NCI-H2081 (cell line): Measurements from ENCODE around the gene STK11.

Experiments used
- DNase-seq, 2 experiments: peaks; one replicate each; lab custom pipeline; 2025; lab: John Stamatoyannopoulos, UW

The STK11 gene

DNA sequence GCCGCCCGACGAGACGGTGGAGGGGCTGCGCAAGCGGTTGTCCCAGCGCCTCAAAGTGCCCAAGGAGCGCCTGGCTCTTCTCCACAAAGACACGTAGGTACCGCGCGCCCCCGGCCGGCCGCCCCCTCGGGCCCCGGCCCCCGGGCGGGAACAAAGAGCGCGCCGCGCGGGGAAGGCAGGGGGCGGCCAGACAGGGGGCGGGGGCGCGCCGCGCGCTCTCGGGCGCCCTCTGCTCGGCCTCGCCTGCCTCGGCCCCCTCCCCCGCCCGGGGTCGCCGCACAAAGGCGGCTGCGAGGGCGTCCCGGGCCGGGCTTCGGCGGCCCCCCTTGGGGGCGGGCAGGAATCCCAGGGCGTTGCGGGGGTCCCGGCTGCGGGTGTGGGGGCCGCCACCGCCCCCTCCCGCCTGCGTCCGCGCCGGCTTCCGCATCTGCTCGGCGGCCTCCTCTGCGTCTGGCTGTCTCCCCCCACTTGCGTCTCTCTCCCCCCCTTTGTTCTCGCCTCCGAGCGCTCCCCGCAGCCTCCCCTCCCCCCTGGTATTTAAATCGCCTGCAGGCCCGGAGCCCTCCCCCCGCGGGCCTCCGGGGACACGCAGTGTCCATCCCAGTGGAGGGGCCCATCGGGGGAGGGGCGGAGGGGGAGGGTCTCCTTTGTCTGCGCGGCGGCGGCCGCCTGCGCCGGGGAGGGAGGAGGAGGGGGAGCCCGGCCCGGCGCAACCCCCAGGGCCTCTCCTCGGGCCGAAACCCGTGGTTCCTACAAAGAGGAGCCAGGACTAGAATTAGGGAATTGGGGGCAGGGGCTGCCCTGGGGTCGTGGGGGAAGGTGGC is 45.1 kb downstream of the STK11 start:
- peak; percentile 70 to 71 for DNase-seq

DNA sequence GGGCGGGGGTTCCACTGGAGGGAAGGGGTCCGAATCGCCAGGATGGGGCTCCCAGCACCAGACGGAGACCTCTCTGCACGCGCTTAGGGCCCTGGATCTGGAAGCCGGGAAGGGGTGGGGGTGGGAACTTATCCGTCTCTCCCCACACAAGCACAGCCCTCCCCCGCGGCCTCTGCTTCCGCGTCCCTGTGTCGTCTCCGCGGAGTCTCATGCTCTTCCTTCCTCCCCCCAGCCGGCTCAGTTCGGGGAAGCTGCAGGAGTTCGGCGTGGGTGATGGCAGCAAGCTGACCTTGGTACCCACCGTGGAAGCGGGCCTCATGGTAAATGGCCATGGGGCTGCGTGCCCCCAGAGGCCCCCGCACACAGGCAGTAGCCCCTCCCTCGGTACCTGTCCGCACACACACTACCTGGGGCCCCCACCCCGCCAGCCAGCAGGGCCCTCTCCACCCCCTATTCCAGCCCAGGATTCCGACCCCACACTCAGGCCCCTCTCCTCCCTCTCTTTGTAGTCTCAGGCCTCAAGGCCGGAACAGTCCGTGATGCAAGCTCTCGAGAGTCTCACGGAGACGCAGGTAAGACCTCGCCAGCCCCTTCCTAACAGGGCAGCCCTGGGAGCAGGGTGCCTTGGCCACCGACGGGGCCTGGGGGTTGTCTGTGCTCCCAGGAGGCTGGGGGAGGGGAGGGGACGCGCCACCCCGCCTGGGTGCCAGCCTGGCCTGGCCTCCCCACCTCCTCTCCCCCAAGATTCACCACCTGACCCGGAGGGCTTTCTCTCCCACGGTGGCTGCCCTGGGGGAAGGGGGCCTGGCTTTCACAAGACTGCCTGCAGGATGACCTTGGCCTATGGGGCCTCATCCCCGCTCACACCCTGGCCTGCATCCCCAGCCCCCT is 46.0 kb downstream of the STK11 start:
- peak; percentile 48 to 71 for DNase-seq

DNA sequence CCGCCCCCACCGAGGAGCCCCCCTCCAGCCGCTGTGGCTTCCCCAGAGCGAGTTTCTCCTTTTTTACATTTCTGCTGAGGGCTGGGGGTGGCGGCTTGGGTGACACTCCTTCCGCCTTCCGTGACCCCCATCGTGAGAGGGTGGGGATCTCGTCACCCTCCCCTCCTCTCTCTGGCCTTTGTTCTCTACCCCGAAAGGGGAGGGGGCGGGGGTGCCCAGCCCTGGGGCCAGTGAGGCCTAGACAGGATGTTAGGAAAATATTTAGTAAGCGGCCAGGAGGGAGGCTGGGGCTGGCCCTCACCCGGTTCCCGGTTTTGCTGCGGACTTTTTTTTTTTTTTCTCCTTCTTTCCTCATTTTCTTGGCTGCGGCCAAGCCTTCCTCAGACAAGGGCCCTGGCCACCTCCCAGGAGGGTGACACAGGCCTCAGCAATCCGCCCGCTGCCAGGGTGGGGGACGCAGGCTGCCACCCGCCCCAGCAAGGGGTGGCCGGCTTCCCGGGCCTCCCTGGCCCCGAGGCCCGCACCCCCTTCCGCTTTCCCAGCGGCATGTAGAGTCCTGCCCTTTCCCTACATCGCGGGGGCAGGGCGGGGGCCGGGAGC is 46.7 kb downstream of the STK11 start:
- DNase-seq = peak; percentile 62 to 77

DNA sequence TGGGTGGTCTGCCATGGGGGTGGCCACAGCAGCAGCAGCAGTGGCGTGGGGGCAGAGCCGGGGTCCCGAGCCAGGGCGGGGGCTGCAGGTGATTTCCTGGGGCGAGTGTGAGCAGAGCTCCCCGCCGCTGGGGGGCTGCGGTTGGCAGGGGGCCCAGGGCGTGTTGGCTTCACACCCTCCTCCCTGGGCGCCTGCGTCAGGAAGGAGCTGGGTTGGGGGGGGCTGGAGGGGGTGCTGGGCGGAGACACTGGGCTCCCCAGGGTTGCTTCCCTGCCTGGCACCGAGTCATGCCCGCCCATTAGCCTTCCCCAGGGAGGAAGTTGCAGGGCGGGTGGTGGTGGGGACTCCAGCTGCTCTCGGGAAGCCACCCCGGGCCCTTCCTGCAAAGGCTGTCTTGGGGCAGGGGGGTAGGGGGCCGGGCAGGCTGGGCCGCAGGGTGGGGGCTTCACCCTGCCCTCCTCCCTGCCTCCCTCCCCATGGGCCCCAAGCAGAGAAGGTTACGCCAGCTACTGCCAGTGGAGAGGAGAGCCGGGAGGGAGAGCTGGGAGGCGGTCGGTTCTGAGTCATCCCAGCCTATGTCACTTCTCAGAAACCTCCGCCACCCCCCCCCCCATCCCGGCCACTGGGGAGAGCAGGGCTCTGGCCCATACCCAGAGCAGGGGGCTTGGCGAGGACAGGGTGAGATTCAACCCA is 47.4 kb downstream of the STK11 start:
- DNase-seq = peak; percentile 91

DNA sequence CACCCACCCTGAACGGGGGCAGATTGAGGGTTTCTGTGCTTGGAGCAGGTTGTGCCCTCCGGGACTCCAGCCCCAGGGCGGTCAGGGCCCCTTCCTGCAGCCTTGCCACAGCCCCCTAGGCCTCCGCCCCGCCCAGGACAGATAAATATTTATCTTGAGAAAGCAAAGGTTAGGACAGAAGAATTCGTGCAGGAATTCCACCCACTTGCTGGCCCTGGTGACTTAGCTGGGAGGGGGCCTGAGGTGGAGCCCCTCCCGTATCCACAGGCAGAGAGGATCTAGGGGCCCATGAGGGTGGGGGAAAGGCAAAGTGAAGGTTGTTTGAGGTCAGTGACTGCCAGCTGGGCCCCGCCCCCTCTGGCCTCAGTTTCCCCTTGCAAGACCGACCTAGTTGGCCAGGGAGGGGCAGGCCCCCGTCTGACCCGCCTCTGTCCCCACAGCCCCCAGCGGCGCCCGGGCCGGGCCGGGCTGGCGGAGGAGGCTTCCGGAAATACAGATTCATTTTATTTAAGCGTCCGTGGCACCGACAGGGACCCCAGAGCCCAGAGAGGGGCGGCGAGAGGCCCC is 48.0 kb downstream of the STK11 start:
- DNase-seq = no peak

DNA sequence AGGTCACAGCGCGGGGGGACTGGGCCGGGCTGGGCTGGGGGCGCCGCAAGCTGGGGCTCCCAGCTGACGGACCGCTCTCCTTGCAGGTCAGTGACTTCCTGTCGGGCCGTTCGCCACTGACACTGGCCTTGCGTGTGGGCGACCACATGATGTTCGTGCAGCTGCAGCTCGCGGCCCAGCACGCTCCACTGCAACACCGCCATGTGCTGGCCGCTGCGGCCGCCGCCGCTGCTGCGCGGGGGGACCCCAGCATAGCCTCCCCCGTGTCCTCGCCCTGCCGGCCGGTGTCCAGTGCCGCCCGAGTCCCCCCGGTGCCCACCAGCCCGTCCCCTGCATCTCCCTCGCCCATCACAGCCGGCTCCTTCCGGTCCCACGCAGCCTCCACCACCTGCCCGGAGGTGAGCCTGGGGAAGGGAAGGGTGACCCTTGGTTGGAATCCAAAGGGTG is 48.5 kb downstream of the STK11 start:
- no peak for DNase-seq

DNA sequence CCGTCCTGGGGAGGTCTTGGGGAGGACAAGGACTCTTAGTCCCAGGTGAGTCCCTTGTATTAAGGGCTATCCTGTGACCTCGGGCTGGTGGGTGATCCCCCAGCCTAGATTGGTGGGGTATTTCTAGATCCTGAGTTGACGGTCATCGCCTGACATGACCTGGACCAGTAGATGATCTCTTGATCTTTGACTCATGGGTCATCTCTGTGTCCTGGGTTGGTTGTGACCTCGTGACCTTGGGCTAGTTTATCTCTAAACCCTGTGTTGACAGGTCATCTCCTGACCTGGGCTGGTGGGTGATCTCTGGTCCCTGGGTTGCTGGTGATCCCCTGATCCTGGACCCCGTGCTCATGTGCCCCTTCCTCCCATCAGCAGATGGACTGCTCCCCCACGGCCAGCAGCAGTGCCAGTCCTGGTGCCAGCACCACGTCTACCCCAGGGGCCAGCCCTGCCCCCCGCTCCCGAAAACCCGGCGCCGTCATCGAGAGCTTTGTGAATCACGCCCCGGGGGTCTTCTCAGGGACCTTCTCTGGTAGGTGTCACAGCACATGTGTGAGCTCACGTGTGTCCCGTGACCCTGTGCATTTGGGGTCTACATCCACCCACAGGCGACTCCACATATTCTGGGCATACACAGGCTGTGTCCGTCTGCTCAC is 49.1 kb downstream of the STK11 start:
- DNase-seq = no peak

DNA sequence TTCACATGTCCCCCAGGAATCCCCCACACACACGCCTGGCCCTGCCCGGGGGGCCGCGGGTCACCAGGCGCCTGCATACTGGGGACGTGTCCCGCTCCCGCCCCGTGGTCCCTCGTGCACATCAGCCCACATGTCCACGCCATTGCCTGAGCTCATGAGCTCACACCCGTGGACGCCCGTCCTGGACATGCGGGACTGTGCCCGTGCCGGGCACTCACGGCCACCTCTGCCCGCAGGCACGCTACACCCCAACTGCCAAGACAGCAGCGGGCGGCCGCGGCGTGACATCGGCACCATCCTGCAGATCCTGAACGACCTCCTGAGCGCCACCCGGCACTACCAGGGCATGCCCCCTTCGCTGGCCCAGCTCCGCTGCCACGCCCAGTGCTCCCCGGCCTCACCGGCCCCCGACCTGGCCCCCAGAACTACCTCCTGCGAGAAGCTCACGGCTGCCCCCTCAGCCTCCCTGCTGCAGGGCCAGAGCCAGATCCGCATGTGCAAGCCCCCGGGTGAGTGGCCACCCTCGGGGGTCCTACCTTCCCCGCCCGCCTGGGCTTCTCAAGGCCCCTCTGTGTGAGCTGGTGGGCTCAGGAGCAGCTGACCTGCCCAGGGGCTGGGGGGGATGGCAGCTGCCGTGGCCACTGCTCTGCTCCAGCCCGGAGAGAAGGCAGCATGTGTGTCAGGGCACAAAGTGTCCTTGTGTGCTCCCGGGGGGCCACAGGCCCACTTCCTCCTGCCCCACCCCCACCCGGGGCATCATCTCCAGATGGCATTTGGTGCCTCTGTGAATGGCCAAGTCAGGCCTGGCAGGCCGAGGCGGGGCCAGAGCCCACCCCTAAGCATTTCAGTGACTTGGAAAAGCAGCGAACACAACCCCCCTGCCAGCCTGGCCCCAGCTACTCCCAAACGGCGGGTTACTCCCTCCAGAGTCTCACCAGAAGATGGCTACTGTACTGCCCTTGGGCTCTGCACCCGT is 49.9 kb downstream of the STK11 start:
- no peak for DNase-seq

DNA sequence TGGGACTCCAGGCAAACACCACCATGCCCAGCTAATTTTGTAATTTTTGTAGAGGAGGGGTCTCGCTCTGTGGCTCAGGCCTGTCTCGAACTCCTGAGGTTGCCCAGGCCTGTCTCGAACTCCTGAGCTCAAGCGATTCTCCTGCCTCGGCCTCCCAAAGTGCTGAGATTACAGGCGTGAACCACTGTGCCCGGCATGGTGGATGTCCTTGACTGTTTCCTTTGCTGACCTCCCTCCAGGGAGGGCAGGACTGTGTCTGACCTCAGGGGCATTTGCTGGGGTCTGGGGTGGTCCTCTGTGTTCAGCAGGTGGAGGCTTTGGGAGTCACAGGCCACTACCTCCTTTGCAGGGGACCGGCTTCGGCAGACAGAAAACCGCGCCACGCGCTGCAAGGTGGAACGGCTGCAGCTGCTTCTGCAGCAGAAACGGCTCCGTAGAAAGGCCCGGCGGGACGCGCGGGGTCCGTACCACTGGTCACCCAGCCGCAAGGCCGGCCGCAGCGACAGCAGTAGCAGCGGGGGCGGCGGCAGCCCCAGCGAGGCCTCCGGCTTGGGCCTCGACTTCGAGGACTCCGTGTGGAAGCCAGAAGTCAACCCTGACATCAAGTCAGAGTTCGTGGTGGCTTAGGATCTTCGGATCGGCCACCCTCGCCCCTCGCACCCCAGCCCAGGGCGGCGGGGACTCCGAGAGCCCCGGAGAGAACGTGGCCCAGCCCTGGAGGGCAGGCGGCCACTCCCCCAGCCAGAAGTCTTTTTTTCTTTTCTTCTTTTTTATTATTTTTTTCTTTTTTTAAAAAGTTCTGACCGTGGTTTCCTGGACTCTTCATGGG is 51.3 kb downstream of the STK11 start:
- no peak for DNase-seq

DNA sequence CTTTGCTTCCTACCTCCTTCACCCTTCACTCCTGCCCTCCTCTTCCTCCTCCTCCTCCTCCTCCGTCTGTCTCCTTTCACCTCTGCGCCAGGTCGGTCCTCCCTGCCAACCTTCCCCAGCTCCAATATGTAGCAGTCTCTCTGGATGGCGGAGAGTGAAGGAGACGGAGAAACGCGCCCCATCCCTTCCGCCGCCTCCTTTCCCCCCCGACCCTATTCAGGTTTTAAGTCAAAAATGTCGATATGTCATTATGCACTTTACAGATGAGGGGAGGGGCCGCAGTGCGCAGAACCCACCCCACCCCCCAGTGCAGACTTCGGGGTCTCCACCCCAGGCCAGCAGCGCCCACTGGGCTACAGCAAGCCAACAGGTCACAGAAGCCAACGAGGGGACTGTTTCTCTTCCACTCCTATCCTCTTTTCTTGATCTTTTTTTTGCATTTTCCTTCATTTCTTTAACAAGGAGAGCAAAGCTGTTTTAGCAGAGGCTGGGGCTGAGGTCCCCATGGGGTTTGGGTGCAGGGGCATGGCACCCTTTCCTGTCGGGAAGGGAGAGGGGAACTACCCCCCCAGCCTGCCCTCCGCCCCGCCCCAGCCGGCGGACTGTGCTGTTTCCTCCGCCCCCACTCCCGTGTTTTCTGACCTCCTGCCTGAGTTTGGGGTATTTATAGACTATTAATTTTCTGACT is 52.0 kb downstream of the STK11 start:
- DNase-seq = no peak

DNA sequence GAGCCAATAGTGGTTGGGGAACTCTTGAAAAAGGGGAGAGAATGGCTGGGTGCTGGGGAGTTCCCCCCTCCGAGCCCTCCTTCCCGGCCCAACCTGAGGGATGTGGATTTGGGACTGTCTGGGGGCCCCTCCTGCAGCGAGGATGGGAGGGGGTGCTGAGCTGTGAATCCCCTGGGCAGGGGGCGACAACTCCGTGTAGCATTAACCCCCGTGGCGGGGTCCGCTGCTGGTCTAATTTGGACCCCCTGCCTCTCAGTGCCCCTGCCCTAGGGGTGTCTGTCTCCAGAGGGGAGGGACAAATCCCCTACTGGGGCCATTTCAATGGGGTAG is 52.5 kb downstream of the STK11 start:
- no peak for DNase-seq

DNA sequence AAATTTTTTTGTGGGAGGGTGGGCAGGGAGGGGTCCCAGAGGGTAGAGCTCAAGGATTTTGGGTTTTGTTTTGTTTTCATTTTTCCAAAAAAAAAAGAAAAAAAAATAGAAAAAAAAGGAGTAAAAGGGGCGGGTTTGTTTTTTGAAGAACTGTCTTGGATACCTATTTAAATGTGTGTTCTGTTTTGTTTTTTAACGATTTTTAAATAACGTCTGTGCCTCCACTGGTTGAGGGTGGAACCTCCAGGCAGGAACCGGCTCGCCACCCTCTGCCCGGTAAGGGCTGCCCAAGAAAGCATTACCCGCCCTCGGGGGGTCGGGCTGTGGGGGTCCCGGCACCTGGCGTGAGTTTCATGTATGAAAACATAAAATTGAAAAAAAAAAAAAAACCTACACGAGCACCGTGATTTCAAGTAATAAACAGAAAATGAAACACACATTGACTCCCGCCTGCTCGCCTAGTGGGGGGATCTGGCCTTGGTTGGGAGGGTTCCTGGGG is 53.2 kb downstream of the STK11 start:
- no peak for DNase-seq

DNA sequence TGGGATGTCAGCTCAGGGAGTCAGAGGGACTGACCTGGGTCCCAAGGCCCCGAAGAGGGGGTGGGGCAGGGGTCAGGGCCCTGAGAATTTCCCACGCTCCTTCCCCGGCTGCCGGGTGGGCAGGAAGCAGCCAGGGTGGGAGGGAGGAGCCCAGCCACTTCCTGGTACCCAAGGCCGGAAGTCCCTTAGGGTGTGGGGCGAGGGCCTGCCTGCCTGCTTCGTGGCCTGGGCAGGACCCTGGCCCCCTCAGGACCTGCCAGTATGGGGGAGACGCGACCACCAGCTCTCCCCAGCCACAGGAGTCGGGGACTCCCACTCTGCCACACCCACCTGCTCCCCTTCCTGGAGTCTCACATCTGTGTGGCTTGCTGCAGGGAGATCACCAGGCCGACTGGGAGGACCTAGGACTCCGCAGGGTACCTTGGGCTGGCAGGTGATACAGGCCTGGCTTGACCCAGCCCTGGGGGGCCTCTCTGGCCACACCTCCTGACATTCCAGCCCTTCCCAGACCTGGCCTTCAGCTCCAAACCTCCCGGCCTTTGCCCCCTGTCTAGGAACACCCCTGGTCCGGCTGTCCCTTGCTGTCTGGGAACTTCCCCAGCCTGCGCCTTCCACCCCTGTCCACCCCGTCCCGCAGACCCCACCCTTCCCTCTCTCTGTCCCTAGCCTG is 53.8 kb downstream of the STK11 start:
- DNase-seq = no peak

DNA sequence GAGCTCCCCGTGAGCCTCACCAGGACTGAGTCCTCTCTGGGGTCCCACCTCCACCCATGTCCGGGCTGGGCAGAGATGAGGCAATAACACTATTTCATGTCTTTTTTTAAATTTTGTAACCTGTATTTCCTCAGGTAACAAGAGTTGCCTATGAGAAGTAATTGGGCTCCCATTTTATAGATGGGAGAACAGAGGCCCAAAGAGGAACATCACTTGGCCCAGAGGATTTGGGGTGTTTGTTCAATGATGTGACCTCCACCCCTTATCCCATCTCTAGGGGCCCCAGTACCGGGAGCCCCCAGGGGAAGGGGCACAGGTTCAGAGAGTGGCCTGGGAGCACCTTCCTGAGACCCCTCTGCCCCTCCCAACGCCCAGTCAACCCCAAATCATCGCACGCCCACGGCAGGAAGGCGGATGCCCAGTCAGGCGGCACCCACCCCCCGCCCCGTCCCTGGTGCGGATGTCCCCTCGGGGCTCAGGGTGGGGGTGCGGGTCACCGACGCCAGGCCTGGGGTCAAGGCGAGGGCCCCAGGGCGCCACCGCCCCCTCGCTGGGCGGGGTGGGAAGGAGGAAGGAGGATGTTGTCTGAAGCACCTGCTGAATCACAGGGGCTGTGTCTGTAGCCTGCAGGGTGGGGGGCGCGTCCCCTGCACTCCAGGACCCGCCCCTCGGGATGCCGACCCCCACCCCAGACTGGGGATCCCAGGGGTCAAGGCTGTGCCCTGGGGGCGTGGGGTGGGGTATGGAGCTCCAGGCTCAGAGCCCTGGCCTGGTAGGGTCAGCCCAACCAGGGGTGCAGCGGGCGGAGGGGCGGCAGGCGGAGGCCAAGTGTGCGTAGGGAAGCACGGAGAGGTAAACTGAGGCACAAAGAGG is 54.5 kb downstream of the STK11 start:
- DNase-seq = no peak

DNA sequence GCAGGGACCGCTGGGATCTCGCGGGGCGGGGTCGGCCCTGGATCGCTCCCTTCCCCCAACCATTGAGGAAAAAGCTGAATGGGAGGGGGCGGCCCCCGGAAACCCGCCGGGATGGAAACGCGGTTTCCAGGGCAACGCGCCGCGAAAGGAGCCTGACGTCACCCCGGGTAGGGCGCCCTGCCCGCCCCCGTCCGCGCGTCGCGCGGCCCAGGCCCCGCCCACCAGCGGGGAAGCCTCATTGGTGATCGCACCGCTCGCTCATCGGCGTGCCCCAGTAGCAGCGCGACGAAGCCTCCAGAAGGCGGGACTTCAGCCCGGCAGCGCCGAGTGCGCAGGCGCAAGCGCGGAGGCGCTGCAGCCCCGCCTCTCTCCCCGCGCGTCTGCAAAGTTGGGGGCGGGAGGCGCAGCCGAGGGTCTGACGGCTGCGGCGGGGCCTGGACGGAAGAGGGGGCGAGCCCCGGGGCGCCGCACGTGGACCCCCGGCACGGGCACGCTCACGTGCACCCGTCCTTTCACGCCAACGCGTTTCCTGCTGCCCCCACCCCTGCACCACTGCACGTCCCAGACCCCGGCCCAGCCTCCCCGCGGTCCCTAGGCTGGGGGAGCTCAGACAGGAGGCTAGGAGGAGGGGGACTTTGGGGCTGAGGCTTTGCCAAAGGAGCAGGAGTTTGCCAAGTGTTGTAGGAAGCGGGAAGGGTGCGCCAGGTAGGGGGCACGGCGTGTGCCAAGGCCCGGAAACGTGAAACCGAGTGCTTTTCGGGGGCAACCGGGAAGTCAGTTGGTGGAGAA is 55.4 kb downstream of the STK11 start:
- peak; percentile 95 to 96 for DNase-seq

DNA sequence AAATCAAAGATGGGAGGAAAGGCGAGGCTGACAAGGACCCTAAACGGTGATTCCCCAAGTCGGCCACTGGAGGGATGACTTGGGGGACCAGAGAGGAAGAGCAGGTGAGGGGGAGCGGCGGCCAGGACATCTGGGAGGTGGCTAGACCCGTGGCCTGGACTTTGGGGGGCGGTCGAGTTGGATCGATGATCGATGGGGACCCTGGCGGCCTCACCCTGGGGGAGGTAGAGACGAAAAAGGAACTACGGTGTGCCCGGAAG is 55.9 kb downstream of the STK11 start:
- DNase-seq = no peak
